ENCODE data around the gene CACNA1C. TPM values are rescaled to one million over a fixed set of nuclear protein-coding genes. Genes with fewer than 3 reads are reported as not detected.

CACNA1C gene
- total RNA-seq, 5 donors from 2014 or later (not counting 1 experiment from before 2014, with no cell fraction given), result 0.10 to 0.26 (median 0.16) TPM

DNA sequence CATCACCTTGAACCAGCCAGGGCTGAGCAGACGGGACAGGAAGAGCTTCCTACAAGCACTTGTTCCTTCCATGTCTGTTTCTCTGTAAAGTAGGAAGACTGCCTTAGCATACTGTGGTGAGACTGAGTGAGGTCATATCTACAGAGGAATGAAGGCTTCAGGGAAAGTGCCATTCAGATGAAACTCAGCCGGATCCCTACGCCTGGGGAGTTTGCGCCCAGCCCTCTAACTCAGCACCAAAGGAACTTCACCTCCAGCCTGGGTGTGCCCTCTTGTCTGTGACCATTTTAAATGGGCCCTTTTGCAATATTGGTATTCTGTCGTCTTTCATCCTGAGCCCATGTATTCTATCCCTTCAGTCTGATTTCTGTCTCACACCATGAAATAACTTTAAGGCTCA lies 566.3 kb downstream of the CACNA1C start:
- Histone ChIP-seq H3K4me3 (ENCODE audit: control insufficient read depth in 1 of 2, extremely low read depth in 1 of 2, low read length in 1 of 2) (no peak overlapping the region), H3K27me3 (replicated peaks in 1 of 2; ENCODE audit: control insufficient read depth in 2 of 2, extremely low read depth in 1 of 2, insufficient read depth in 2 of 2, low read length in 1 of 2) (peaks cover 0 to 41% of the 10 kb centered on the region in 2 experiments), H3K4me1 (ENCODE audit: control insufficient read depth in 1 of 2, extremely low read depth in 1 of 2, insufficient read depth in 2 of 2, low read length in 2 of 2) (peaks cover 0 to 3% of the 10 kb centered on the region in 2 experiments), H3K9me3 (no peaks in the 10 kb centered on the region), H3K27ac (ENCODE audit: low read length) (no peak overlapping the region), H3K36me3 (ENCODE audit: control insufficient read depth in 2 of 2, extremely low read depth in 1 of 2, insufficient read depth in 1 of 2, low read length in 1 of 2) (no peaks in the 10 kb centered on the region)
- Mint-ChIP-seq H3K27ac (no peak overlapping the region), H3K4me1 (no peaks in the 10 kb centered on the region), H3K9me3 (no peaks in the 10 kb centered on the region), H3K4me3 (no peak overlapping the region), H3K36me3 (no peaks in the 10 kb centered on the region), H3K27me3 (peaks cover 13 to 34% of the 10 kb centered on the region in 2 donors)
- ATAC-seq (replicated peaks in 1 of 4) (no peak), DNase-seq (no peak)
- ChIA-PET CTCF (no interaction called here), POLR2A (no interaction called here)
- WGBS (ENCODE audit: insufficient coverage), result 100% methylated on average over 2 of the region's 5 CpGs

DNA sequence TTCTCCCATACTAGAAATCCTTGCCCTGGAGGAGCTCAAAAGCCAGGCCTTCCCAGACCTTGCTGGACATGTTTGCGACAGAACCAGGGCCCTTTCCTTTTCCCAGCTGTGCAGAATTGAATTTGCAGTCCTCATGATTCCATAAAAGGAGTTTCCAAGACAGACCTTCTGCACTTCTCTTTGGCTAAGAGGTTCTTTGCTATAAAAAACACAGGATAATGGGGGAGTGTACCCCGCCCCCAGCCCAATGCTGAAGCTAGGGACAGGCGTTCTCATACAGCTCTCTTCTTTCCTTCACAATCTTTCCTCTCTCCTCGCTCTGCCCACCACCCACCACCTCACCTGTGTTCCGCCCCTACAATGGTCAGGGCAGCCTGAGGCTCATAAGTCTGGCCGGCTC lies 569.7 kb downstream of the CACNA1C start:
- CTCF ChIA-PET, result no interaction called here
- DNase-seq, result no peak

GRCh38 chr12:2623472-2623871 lies 570.7 kb downstream of the CACNA1C start:
- Mint-ChIP-seq H3K4me3 (no peak overlapping the region), H3K9me3 (no peaks in the 10 kb centered on the region), H3K4me1 (peaks cover 0 to 6% (median 0%) of the 10 kb centered on the region in 3 donors), H3K27ac (no peak overlapping the region), H3K36me3 (no peaks in the 10 kb centered on the region), H3K27me3 (peaks cover 28 to 42% of the 10 kb centered on the region in 2 donors)
- CTCF ChIA-PET, result no interaction called here
- no peaks in the 10 kb centered on the region for H3K4me1 ChIP-seq (ENCODE audit: control insufficient read depth in 1 of 2, extremely low read depth in 1 of 2, insufficient read depth in 2 of 2, low read length in 2 of 2)
- no peaks in the 10 kb centered on the region for H3K36me3 ChIP-seq (ENCODE audit: control insufficient read depth in 2 of 2, extremely low read depth in 1 of 2, insufficient read depth in 1 of 2, low read length in 1 of 2)
- no peaks in the 10 kb centered on the region for H3K9me3 ChIP-seq
- ATAC-seq (replicated peaks in 1 of 4), result no peak
- peaks cover 0 to 51% of the 10 kb centered on the region in 2 experiments for H3K27me3 ChIP-seq (replicated peaks in 1 of 2; ENCODE audit: control insufficient read depth in 2 of 2, extremely low read depth in 1 of 2, insufficient read depth in 2 of 2, low read length in 1 of 2)
- no peak for DNase-seq
- no peak overlapping the region for H3K4me3 ChIP-seq (ENCODE audit: control insufficient read depth in 1 of 2, extremely low read depth in 1 of 2, low read length in 1 of 2)
- POLR2A ChIA-PET, result no interaction called here
- H3K27ac ChIP-seq (ENCODE audit: low read length), result no peak overlapping the region
- 89% methylated on average over 3 of the region's 5 CpGs for WGBS (ENCODE audit: insufficient coverage)

More for the DNA sequence above, 569.7 kb downstream of the CACNA1C start:
- ATAC-seq (replicated peaks in 1 of 4), result no peak
- H3K36me3 ChIP-seq (ENCODE audit: control insufficient read depth in 2 of 2, extremely low read depth in 1 of 2, insufficient read depth in 1 of 2, low read length in 1 of 2), result no peaks in the 10 kb centered on the region
- Mint-ChIP-seq H3K36me3 (no peaks in the 10 kb centered on the region), H3K4me3 (no peak overlapping the region), H3K27ac (no peak overlapping the region), H3K27me3 (peaks cover 18 to 34% of the 10 kb centered on the region in 2 donors), H3K4me1 (peaks cover 0 to 1% (median 0%) of the 10 kb centered on the region in 3 donors), H3K9me3 (no peaks in the 10 kb centered on the region)
- H3K4me1 ChIP-seq (ENCODE audit: control insufficient read depth in 1 of 2, extremely low read depth in 1 of 2, insufficient read depth in 2 of 2, low read length in 2 of 2), result no peaks in the 10 kb centered on the region
- H3K27ac ChIP-seq (ENCODE audit: low read length), result no peak overlapping the region
- no peak overlapping the region for H3K4me3 ChIP-seq (ENCODE audit: control insufficient read depth in 1 of 2, extremely low read depth in 1 of 2, low read length in 1 of 2)
- H3K9me3 ChIP-seq, result no peaks in the 10 kb centered on the region
- 78% methylated on average over 6 of the region's 6 CpGs for WGBS (ENCODE audit: insufficient coverage)
- H3K27me3 ChIP-seq (replicated peaks in 1 of 2; ENCODE audit: control insufficient read depth in 2 of 2, extremely low read depth in 1 of 2, insufficient read depth in 2 of 2, low read length in 1 of 2), result peaks cover 0 to 51% of the 10 kb centered on the region in 2 experiments
- POLR2A ChIA-PET, result no interaction called here

DNA sequence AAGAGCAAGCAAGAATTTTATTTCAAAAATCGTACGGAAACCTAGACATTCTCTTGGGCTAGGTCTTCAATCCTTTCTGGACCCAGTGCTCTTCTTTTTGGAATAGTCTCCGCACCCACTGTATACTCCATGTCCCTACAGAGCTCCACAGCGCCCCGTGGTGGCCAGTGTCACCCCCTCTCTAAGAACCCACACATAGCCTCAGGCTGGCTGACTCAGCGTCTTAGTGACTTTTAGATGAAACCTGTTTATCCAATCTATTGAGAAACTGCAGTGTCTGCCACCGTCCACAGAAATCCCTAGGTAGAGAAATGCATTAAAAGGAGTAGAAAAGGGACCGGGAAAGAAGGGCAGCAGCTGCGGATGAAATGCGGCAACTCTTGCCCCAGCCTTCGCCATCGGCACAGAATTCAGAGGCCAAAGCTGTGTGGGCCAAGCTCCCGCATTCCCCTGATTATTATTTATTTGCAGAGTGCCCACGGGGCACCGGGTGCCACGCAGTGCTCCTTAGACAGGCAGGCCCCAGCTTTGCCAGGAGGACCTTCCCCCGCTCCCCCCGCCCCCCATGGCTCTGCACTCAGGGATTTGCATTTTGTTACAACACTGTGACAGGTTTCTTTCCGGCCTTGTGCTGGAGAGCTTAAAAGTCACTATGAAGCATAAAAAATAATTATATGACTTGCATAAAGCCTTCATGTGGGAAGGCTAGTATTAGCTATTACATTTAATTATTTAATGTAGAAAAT lies 571.9 kb downstream of the CACNA1C start:
- peaks cover 0 to 51% of the 10 kb centered on the region in 2 experiments for H3K27me3 ChIP-seq (replicated peaks in 1 of 2; ENCODE audit: control insufficient read depth in 2 of 2, extremely low read depth in 1 of 2, insufficient read depth in 2 of 2, low read length in 1 of 2)
- no peak overlapping the region for H3K27ac Mint-ChIP-seq
- H3K4me1 ChIP-seq (ENCODE audit: control insufficient read depth in 1 of 2, extremely low read depth in 1 of 2, insufficient read depth in 2 of 2, low read length in 2 of 2), result no peaks in the 10 kb centered on the region
- H3K4me3 ChIP-seq (ENCODE audit: control insufficient read depth in 1 of 2, extremely low read depth in 1 of 2, low read length in 1 of 2), result no peak overlapping the region
- no peak overlapping the region for H3K27ac ChIP-seq (ENCODE audit: low read length)
- CTCF ChIA-PET, result no interaction called here
- peaks cover 32 to 49% of the 10 kb centered on the region in 2 donors for H3K27me3 Mint-ChIP-seq
- no peaks in the 10 kb centered on the region for H3K36me3 ChIP-seq (ENCODE audit: control insufficient read depth in 2 of 2, extremely low read depth in 1 of 2, insufficient read depth in 1 of 2, low read length in 1 of 2)
- H3K9me3 ChIP-seq, result no peaks in the 10 kb centered on the region
- WGBS (ENCODE audit: insufficient coverage), result 71% methylated on average over 15 of the region's 19 CpGs
- H3K9me3 Mint-ChIP-seq, result no peaks in the 10 kb centered on the region
- DNase-seq, result no peak
- no peak for ATAC-seq (replicated peaks in 1 of 4)
- H3K4me3 Mint-ChIP-seq, result no peak overlapping the region
- peaks cover 0 to 6% (median 0%) of the 10 kb centered on the region in 3 donors for H3K4me1 Mint-ChIP-seq
- no peaks in the 10 kb centered on the region for H3K36me3 Mint-ChIP-seq
- POLR2A ChIA-PET, result no interaction called here

DNA sequence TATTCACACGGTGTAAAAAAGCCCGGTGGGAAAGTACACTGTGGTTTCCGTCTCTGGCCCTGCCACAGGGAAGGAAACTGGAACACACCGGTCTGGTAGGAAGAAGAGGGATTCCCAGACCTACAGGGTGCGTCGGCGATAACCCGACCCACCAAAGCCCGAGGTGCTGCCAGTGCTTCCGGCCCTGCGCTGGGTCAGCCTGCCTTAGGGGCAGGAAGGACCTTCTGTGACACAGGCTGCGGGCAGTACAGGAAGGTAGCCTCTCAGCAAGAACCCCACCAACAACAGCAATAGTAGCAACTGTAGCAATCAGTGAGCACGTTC lies 572.5 kb downstream of the CACNA1C start:
- ChIA-PET CTCF (no interaction called here), POLR2A (no interaction called here)
- no peak overlapping the region for H3K4me3 ChIP-seq (ENCODE audit: control insufficient read depth in 1 of 2, extremely low read depth in 1 of 2, low read length in 1 of 2)
- Mint-ChIP-seq H3K9me3 (no peaks in the 10 kb centered on the region), H3K4me3 (no peak overlapping the region), H3K36me3 (no peaks in the 10 kb centered on the region), H3K27ac (no peak overlapping the region), H3K27me3 (peaks cover 34 to 50% of the 10 kb centered on the region in 2 donors), H3K4me1 (peaks cover 0 to 6% (median 0%) of the 10 kb centered on the region in 3 donors)
- 43% methylated on average over 13 of the region's 13 CpGs for WGBS (ENCODE audit: insufficient coverage)
- H3K4me1 ChIP-seq (ENCODE audit: control insufficient read depth in 1 of 2, extremely low read depth in 1 of 2, insufficient read depth in 2 of 2, low read length in 2 of 2), result no peaks in the 10 kb centered on the region
- H3K36me3 ChIP-seq (ENCODE audit: control insufficient read depth in 2 of 2, extremely low read depth in 1 of 2, insufficient read depth in 1 of 2, low read length in 1 of 2), result no peaks in the 10 kb centered on the region
- H3K9me3 ChIP-seq, result no peaks in the 10 kb centered on the region
- DNase-seq (no peak), ATAC-seq (replicated peaks in 1 of 4) (no peak)
- H3K27me3 ChIP-seq (replicated peaks in 1 of 2; ENCODE audit: control insufficient read depth in 2 of 2, extremely low read depth in 1 of 2, insufficient read depth in 2 of 2, low read length in 1 of 2), result peaks cover 0 to 51% of the 10 kb centered on the region in 2 experiments
- H3K27ac ChIP-seq (ENCODE audit: low read length), result no peak overlapping the region

- ChIA-PET POLR2A (no interaction called here), CTCF (no interaction called here)
- peak overlapping the region in 1 of 2 donors; percentile 28 for H3K27ac Mint-ChIP-seq
- no peak for DNase-seq
- peaks cover 0 to 6% (median 0%) of the 10 kb centered on the region in 3 donors for H3K4me1 Mint-ChIP-seq
- no peak overlapping the region for H3K4me3 Mint-ChIP-seq
- no peak for ATAC-seq (replicated peaks in 1 of 4)
- Histone ChIP-seq H3K27ac (ENCODE audit: low read length) (no peak overlapping the region), H3K9me3 (no peaks in the 10 kb centered on the region), H3K36me3 (ENCODE audit: control insufficient read depth in 2 of 2, extremely low read depth in 1 of 2, insufficient read depth in 1 of 2, low read length in 1 of 2) (no peaks in the 10 kb centered on the region), H3K27me3 (replicated peaks in 1 of 2; ENCODE audit: control insufficient read depth in 2 of 2, extremely low read depth in 1 of 2, insufficient read depth in 2 of 2, low read length in 1 of 2) (peaks cover 0 to 52% of the 10 kb centered on the region in 2 experiments), H3K4me1 (ENCODE audit: control insufficient read depth in 1 of 2, extremely low read depth in 1 of 2, insufficient read depth in 2 of 2, low read length in 2 of 2) (no peaks in the 10 kb centered on the region), H3K4me3 (ENCODE audit: control insufficient read depth in 1 of 2, extremely low read depth in 1 of 2, low read length in 1 of 2) (no peak overlapping the region)
- H3K9me3 Mint-ChIP-seq, result no peaks in the 10 kb centered on the region
- 59% methylated on average over 9 of the region's 15 CpGs for WGBS (ENCODE audit: insufficient coverage)
- no peaks in the 10 kb centered on the region for H3K36me3 Mint-ChIP-seq
- peaks cover 38 to 49% of the 10 kb centered on the region in 2 donors for H3K27me3 Mint-ChIP-seq
Measured at GRCh38 chr12:2627076-2627834, 574.5 kb downstream of the CACNA1C start.

Data from T-cell (primary cell).